ENCODE measurements around the gene SMCHD1. TPM values are rescaled to one million over a fixed set of nuclear protein-coding genes. Genes with fewer than 3 reads are reported as not detected.

The SMCHD1 gene
- total RNA-seq, 2 donors from 2014 or later = 56.0 to 65.1 TPM

GRCh38 chr18:2746274-2746673 lies 90.7 kb downstream of the SMCHD1 start:
- DNase-seq (ENCODE audit: low spot score) = no peak
- Histone ChIP-seq H3K27me3 (replicated peaks; ENCODE audit: insufficient read depth) (no peaks in the 10 kb centered on the region), H3K4me1 (replicated peaks) (no peaks in the 10 kb centered on the region), H3K36me3 (no peaks in the 10 kb centered on the region), H3K4me3 (no peak overlapping the region), H3K27ac (peak overlapping the region in 1 of 2 donors; percentile 9), H3K9me3 (no peaks in the 10 kb centered on the region)
- intact Hi-C loops (cut with DNase I) = no loop called here
- no peak for TF ChIP-seq POLR2AphosphoS5 (IDR thresholded peaks at IDR 0.05)
- TF ChIP-seq CTCF (IDR thresholded peaks at IDR 0.05) = no peak
- TF ChIP-seq POLR2A (IDR thresholded peaks at IDR 0.05) = no peak

GRCh38 chr18:2758309-2758708 lies 102.8 kb downstream of the SMCHD1 start:
- WGBS = 24% methylated on average over 1 of the region's 1 CpG
- intact Hi-C loops (cut with DNase I) = no loop called here
- peak overlapping the region in 1 of 2 donors; percentile 69 for H3K27ac ChIP-seq
- peak; percentile 11 for TF ChIP-seq POLR2AphosphoS5 (IDR thresholded peaks at IDR 0.05)
- no peak for TF ChIP-seq POLR2A (IDR thresholded peaks at IDR 0.05)
- no peaks in the 10 kb centered on the region for H3K4me1 ChIP-seq (replicated peaks)
- DNase-seq (ENCODE audit: low spot score) = no peak
- no peaks in the 10 kb centered on the region for H3K36me3 ChIP-seq
- no peaks in the 10 kb centered on the region for H3K9me3 ChIP-seq
- H3K4me3 ChIP-seq = no peak overlapping the region
- no peaks in the 10 kb centered on the region for H3K27me3 ChIP-seq (replicated peaks; ENCODE audit: insufficient read depth)

DNA sequence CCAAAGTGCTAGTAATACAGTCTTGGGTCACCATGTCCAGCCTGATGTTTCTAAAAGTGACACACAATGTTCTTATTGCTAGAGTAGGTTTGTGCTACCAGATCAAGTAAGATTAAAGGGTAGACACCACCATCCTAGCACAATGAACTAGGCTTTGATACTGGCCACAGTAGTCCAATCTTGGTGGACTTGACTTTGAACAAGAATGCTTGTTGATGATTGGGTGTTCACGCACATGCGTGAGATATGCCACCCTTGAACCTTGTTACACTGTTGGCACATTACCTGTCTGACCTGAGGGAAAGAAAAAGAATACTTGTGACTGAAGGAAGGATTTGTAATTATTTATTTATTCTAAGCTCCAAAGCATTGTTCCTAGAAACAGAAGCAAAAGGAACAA lies 119.1 kb downstream of the SMCHD1 start:
- H3K4me1 ChIP-seq (replicated peaks) = no peaks in the 10 kb centered on the region
- H3K36me3 ChIP-seq = no peaks in the 10 kb centered on the region
- H3K4me3 ChIP-seq = no peak overlapping the region
- no peak for DNase-seq (ENCODE audit: low spot score)
- no peak overlapping the region for H3K27ac ChIP-seq
- no peaks in the 10 kb centered on the region for H3K9me3 ChIP-seq
- 100% methylated on average over 2 of the region's 2 CpGs for WGBS
- intact Hi-C loops (cut with DNase I) = no loop called here
- TF ChIP-seq POLR2A (IDR thresholded peaks at IDR 0.05) = no peak
- TF ChIP-seq CTCF (IDR thresholded peaks at IDR 0.05) = no peak
- no peak for TF ChIP-seq POLR2AphosphoS5 (IDR thresholded peaks at IDR 0.05)
- no peaks in the 10 kb centered on the region for H3K27me3 ChIP-seq (replicated peaks; ENCODE audit: insufficient read depth)

DNA sequence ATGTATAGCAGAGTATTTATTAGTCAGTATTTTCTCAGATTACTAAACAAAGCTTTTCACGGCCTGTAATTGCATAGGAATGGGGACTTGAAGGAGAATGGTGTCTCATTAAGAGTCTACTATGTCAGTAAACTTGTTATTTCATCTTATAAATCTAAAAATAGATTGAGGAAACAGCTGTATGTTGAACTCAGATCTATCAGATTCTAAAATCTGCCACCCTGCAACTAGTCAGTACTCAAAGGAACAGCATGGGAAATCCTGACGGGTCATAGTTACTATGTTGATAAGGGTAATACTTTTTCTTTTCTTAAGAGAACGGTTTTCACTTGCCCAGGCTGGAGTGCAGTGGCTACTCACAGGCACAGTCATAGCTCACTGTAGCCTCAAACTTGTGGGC lies 121.1 kb downstream of the SMCHD1 start:
- Histone ChIP-seq H3K27me3 (replicated peaks; ENCODE audit: insufficient read depth) (no peaks in the 10 kb centered on the region), H3K36me3 (no peaks in the 10 kb centered on the region), H3K27ac (no peak overlapping the region), H3K4me3 (no peak overlapping the region), H3K4me1 (replicated peaks) (no peaks in the 10 kb centered on the region), H3K9me3 (no peaks in the 10 kb centered on the region)
- WGBS = 78% methylated on average over 3 of the region's 3 CpGs
- intact Hi-C loops (cut with DNase I) = no loop called here
- TF ChIP-seq POLR2A (IDR thresholded peaks at IDR 0.05) (no peak), POLR2AphosphoS5 (IDR thresholded peaks at IDR 0.05) (no peak), CTCF (IDR thresholded peaks at IDR 0.05) (no peak)
- no peak for DNase-seq (ENCODE audit: low spot score)

DNA sequence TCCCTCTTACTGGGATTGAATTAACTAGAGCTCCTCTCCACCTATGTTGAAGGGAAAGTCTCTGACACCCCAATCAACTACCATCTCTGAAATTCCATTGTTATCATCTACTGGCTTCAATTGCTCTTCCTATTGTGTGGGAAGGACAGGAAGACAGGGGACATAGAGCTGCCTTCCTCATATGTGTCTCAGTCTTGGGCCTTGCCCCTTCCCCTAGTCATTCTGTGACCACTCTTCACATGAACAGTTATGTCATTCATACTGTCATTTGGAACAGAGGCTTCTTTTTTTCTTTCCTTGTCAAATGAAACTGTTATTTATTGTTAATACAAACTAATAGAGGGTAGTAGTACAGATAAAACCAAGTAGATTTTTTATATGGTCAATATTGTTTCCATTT lies 121.7 kb downstream of the SMCHD1 start:
- H3K27ac ChIP-seq = no peak overlapping the region
- no peak overlapping the region for H3K4me3 ChIP-seq
- no peaks in the 10 kb centered on the region for H3K36me3 ChIP-seq
- no peaks in the 10 kb centered on the region for H3K9me3 ChIP-seq
- no peak for DNase-seq (ENCODE audit: low spot score)
- no peaks in the 10 kb centered on the region for H3K27me3 ChIP-seq (replicated peaks; ENCODE audit: insufficient read depth)
- no peaks in the 10 kb centered on the region for H3K4me1 ChIP-seq (replicated peaks)
- TF ChIP-seq CTCF (IDR thresholded peaks at IDR 0.05) = no peak
- TF ChIP-seq POLR2A (IDR thresholded peaks at IDR 0.05) = no peak
- TF ChIP-seq POLR2AphosphoS5 (IDR thresholded peaks at IDR 0.05) = no peak
- intact Hi-C loops (cut with DNase I) = no loop called here

All from prostate gland (tissue), 2 donors.